Mucosa of rectum (tissue), 2 donors: ENCODE data around the gene MMP17.

Source experiments
- H3K27ac ChIP-seq, 2 donors: one replicate each; pipeline ENCODE4 v1.7.0; 2013; ENCODE audit warnings: inconsistent platforms in 2 of 2, low read depth in 2 of 2, low read length in 2 of 2
- H3K27me3 ChIP-seq, 2 donors: one replicate each; pipeline ENCODE4 v1.7.0; 2013; ENCODE audit warnings: low read length in 2 of 2; ENCODE audit not compliant: control insufficient read depth in 2 of 2, insufficient read depth in 2 of 2
- H3K36me3 ChIP-seq, 2 donors: one replicate each; pipeline ENCODE4 v1.7.0; 2013; ENCODE audit warnings: low read length in 2 of 2; ENCODE audit not compliant: control insufficient read depth in 2 of 2, insufficient read depth in 2 of 2
- H3K4me1 ChIP-seq, 2 donors: one replicate each; pipeline ENCODE4 v1.7.0; 2013; ENCODE audit warnings: low read length in 2 of 2, mild to moderate bottlenecking in 1 of 2; ENCODE audit not compliant: control insufficient read depth in 2 of 2, insufficient read depth in 2 of 2
- H3K4me3 ChIP-seq, 2 donors: one replicate each; pipeline ENCODE4 v1.7.0; 2013; ENCODE audit warnings: low read length in 2 of 2
- H3K9ac ChIP-seq, 2 donors: one replicate each; pipeline ENCODE4 v1.7.0; 2013; ENCODE audit warnings: low read length in 2 of 2, low read depth in 1 of 2, mild to moderate bottlenecking in 1 of 2
- H3K9me3 ChIP-seq, 2 donors: one replicate each; pipeline ENCODE4 v1.7.0; 2013; ENCODE audit warnings: low read length in 2 of 2; ENCODE audit not compliant: control insufficient read depth in 2 of 2
- donor health status: healthy.
- donor health status: Normal muscosa, but diverticular disease.

MMP17 gene

GRCh38 chr12:131847456-131847855 lies 19.3 kb downstream of the MMP17 start:
- no peaks in the 10 kb centered on the region for H3K36me3 ChIP-seq
- H3K4me1 ChIP-seq, result no peaks in the 10 kb centered on the region
- H3K27ac ChIP-seq, result no peak overlapping the region
- H3K4me3 ChIP-seq, result no peak overlapping the region
- H3K9ac ChIP-seq, result no peak overlapping the region
- H3K27me3 ChIP-seq, result no peaks in the 10 kb centered on the region
- H3K9me3 ChIP-seq, result no peaks in the 10 kb centered on the region

DNA sequence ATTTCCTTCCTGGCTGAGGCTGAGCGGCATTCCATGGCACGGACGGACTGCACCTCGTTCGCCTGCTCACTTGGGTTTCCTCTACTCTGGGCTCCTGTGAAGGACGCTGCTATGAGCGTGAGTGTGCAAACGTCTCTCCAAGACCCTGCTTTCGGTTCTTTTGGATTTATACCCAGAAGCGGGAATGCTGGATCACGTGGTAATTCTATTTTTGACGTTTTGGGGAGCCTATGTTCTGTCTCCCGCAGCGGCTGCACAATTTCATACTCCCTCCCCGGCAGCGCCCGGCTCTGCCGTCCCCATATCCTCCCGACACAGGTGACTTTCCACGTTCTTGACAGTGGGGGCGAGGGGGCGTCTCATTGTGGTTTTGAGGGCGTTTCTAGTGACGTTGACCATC lies 20.6 kb downstream of the MMP17 start:
- Histone ChIP-seq H3K27me3 (no peaks in the 10 kb centered on the region), H3K4me3 (no peak overlapping the region), H3K36me3 (no peaks in the 10 kb centered on the region)

GRCh38 chr12:131849700-131850553 lies 21.7 kb downstream of the MMP17 start:
- peaks cover 0 to 6% of the 10 kb centered on the region in 2 donors for H3K27me3 ChIP-seq
- no peak overlapping the region for H3K9ac ChIP-seq
- no peaks in the 10 kb centered on the region for H3K36me3 ChIP-seq
- no peak overlapping the region for H3K4me3 ChIP-seq
- no peaks in the 10 kb centered on the region for H3K4me1 ChIP-seq
- H3K9me3 ChIP-seq, result no peaks in the 10 kb centered on the region
- H3K27ac ChIP-seq, result no peak overlapping the region

More for the DNA sequence above, 20.6 kb downstream of the MMP17 start:
- no peak overlapping the region for H3K27ac ChIP-seq
- H3K9ac ChIP-seq, result no peak overlapping the region
- no peaks in the 10 kb centered on the region for H3K4me1 ChIP-seq
- no peaks in the 10 kb centered on the region for H3K9me3 ChIP-seq

DNA sequence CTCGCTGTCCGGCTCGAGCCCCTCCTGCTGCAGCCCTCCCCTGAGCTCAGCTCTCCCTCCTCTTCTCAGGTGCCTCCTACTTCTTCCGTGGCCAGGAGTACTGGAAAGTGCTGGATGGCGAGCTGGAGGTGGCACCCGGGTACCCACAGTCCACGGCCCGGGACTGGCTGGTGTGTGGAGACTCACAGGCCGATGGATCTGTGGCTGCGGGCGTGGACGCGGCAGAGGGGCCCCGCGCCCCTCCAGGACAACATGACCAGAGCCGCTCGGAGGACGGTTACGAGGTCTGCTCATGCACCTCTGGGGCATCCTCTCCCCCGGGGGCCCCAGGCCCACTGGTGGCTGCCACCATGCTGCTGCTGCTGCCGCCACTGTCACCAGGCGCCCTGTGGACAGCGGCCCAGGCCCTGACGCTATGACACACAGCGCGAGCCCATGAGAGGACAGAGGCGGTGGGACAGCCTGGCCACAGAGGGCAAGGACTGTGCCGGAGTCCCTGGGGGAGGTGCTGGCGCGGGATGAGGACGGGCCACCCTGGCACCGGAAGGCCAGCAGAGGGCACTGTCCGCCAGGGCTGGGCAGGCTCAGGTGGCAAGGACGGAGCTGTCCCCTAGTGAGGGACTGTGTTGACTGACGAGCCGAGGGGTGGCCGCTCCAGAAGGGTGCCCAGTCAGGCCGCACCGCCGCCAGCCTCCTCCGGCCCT lies 22.8 kb downstream of the MMP17 start:
- H3K9ac ChIP-seq, result no peak overlapping the region
- no peaks in the 10 kb centered on the region for H3K4me1 ChIP-seq
- H3K4me3 ChIP-seq, result no peak overlapping the region
- H3K9me3 ChIP-seq, result no peaks in the 10 kb centered on the region
- no peaks in the 10 kb centered on the region for H3K36me3 ChIP-seq
- H3K27me3 ChIP-seq, result peaks cover 5 to 12% of the 10 kb centered on the region in 2 donors
- H3K27ac ChIP-seq, result no peak overlapping the region

DNA sequence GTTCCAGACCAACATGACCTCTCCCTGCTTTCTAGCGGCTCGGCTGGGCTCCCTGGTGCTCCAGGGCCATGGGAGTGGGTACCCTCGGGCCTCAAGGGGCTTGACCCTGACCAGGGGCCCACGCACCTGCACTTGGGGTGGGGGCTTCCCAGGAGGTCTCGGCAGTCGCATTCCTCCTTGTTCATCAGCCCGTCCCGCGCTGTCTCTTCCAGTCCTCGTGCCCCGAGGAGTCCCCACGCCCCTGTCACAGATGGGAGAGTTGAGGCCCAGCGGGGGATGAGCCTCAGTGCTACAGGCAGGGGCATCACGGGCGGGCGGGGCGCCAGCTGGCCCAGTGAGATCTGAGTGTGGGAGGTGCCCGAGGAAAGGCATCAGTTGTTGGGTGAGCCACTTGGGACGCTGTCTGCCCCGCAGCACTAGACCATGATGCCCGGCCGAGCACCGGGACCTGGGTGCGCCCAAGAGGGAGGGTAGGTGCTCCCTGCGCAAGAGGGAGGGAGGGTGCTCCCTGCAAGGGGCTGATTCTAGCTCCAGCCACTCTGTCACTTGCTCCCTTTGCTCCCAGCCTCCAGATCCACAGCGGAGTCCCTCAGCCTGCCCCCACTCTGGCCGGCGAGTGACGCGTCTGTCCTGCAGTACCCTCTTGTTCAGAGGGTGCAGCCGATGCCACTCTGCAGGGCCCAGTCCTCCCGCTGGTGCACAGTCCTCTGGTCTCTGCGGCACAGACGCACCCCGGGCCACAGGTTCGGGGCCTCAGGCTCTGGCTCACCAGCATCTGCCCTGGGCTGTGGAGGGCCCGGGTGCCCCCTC lies 23.8 kb downstream of the MMP17 start:
- no peak overlapping the region for H3K27ac ChIP-seq
- H3K27me3 ChIP-seq, result peaks cover 7 to 17% of the 10 kb centered on the region in 2 donors
- no peak overlapping the region for H3K9ac ChIP-seq
- H3K4me3 ChIP-seq, result no peak overlapping the region
- no peaks in the 10 kb centered on the region for H3K4me1 ChIP-seq
- no peaks in the 10 kb centered on the region for H3K9me3 ChIP-seq
- no peaks in the 10 kb centered on the region for H3K36me3 ChIP-seq

DNA sequence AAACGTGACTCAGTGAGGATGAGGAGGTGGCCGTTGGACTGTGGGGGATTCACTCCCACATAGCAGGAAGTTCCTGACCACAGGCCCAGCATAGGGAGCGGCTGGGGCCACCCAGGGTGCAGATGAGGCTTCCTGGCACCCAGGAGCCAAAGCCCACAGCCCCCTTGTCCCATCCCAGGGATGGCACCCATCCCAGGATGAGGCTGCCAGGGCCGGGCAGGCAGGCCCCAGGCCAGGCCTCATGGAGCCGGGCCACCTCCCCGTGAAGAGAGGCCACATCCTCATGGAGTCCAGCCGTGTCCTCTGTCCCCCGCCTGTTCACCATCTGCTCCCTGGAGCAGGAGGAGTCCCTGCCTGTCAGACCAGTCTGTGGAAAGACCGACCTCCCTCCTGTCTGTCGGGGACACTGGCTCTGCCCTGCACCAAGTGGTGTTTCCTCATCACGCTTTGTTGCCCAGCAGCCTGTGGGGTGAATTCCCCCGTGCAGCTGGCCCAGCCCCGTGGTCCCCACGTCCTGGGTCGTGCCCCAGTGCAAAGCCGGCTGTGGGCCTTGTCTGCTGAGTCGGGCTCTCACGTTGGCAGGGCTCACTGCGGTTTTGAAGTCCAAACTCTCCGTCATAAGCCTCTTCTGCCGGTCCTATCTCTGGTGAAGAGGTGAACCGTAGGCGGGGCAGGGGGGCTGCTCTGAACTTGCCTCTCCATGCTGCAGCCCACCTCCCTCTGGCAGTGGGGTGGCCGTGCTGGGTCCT lies 24.5 kb downstream of the MMP17 start:
- Histone ChIP-seq H3K9ac (no peak overlapping the region), H3K36me3 (no peaks in the 10 kb centered on the region), H3K4me1 (no peaks in the 10 kb centered on the region), H3K4me3 (no peak overlapping the region), H3K27ac (no peak overlapping the region), H3K9me3 (no peaks in the 10 kb centered on the region), H3K27me3 (peaks cover 7 to 17% of the 10 kb centered on the region in 2 donors)

- Histone ChIP-seq H3K36me3 (no peaks in the 10 kb centered on the region), H3K4me3 (no peak overlapping the region), H3K27ac (no peak overlapping the region), H3K4me1 (no peaks in the 10 kb centered on the region), H3K27me3 (peaks cover 7 to 17% of the 10 kb centered on the region in 2 donors), H3K9ac (no peak overlapping the region), H3K9me3 (no peaks in the 10 kb centered on the region)
Observed at GRCh38 chr12:131853832-131854797, 25.9 kb downstream of the MMP17 start.

- Histone ChIP-seq H3K4me1 (no peaks in the 10 kb centered on the region), H3K27ac (no peak overlapping the region), H3K27me3 (peaks cover 7 to 17% of the 10 kb centered on the region in 2 donors), H3K36me3 (no peaks in the 10 kb centered on the region), H3K9me3 (no peaks in the 10 kb centered on the region), H3K9ac (no peak overlapping the region), H3K4me3 (no peak overlapping the region)
Observed at GRCh38 chr12:131854861-131855476, 26.8 kb downstream of the MMP17 start.
